Measurements from ENCODE around the gene CHRD.
"Not testable (repeated sequence)": the region's sequence is repeated elsewhere in the genome, so short reads cannot be mapped to it uniquely, and the experiment has no call there.

CHRD gene

DNA sequence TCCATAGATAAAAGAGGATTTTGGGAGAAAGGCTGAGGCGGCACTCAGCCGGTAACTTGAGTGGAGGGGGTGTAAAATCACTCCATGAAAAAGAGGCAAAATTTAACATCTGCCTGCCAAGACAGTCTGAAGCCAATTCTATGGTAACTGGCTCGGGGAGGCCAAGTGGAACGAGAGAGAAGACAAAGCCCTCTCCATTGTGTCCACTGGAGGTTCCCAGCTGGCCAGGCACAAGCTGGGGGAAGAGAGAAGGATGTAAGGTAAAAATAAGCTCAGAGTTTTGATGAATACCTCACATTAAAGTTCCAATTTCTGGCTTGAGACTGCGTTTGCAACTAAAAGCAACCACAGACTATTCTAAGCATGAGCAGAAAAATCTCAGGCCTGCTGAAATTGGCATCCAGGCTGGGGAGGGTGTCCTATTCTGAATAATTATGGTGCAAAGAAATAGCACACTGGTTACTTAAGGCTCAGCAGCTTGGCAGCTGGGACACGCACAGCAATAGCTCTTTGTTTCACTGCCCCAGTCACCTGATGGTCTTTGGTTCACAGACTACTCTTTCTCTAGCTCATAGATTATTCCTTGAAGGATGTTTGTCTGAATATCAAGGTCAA is 48.8 kb downstream of the CHRD start:
- no peak for DNase-seq

- no peak for DNase-seq
Measured at GRCh38 chr3:184429786-184430185, 49.9 kb downstream of the CHRD start.

- no peak for DNase-seq
Measured at GRCh38 chr3:184430940-184431339, 51.1 kb downstream of the CHRD start.

- not testable (repeated sequence) for DNase-seq
Measured at GRCh38 chr3:184433178-184433577, 53.3 kb downstream of the CHRD start.

DNA sequence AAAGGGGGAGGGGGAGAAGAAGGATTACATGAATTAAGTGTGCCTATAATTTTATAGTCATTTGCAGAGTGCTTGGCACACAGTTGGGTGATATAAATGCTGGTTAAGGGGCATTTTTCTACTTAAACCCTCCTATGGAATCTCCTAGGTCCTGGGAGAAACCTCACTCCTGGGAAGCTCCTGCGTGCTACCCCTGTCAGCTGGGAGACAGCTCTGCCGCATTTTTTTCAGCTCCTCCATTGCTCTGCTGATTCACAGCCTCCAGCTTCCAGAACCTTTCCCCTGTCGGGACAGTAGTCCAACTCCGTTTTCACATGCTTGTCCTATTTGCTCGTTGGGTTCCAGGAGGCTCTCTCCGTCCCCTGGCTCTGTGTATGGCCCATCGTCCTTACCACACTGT is 59.2 kb downstream of the CHRD start:
- DNase-seq, result no peak
